GM12892 (cell line): ENCODE data around the gene PTPRN2.

Experiments used
- POLR2A ChIP-seq: IDR thresholded peaks from 2 replicates; pipeline ENCODE4 v1.6.1; 2011; ENCODE audit warnings: low read depth, low read length, control low read depth
- TAF1 ChIP-seq: IDR thresholded peaks from 2 replicates; pipeline ENCODE4 v1.6.1; 2011; ENCODE audit warnings: low read depth, mild to moderate bottlenecking, control low read depth, low read length, borderline replicate concordance

GRCh38 chr7:158494162-158494586 is 93.4 kb downstream of the PTPRN2 start:
- TF ChIP-seq POLR2A (no peak), TAF1 (no peak)
